HG02970 (cell line): Measurements from ENCODE around the gene RGS9BP.
A peak's percentile ranks its signal among the peaks of the same experiment; 100 is the strongest.

Experiments used
- ATAC-seq: cut with Tn5 transposase; IDR thresholded peaks from one replicate; pipeline ENCODE4 v1.9.1; 2021; ENCODE audit warnings: mild to moderate bottlenecking, moderate library complexity, moderate number of reproducible peaks; ENCODE audit not compliant: unreplicated experiment, low FRiP score

Gene RGS9BP

DNA sequence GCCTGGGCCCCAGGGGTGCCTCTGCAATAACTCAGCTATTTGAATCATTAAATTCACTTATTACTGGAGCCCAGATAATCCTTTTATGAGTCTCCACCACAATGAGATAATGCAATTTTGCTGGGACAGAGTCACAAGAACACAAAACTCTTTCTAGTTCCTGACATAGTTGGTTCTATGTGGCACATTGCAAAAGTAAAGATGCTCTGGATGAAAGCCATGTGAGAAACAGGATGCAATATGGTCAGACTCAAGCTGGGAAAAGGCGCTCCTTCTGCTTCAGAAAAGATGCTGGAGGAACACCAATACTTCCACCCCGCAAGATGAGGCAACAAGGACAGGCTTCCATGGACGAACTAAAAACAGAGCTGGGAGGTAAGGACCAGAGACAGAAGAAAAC is 6.3 kb upstream of the RGS9BP start:
- no peak for ATAC-seq

DNA sequence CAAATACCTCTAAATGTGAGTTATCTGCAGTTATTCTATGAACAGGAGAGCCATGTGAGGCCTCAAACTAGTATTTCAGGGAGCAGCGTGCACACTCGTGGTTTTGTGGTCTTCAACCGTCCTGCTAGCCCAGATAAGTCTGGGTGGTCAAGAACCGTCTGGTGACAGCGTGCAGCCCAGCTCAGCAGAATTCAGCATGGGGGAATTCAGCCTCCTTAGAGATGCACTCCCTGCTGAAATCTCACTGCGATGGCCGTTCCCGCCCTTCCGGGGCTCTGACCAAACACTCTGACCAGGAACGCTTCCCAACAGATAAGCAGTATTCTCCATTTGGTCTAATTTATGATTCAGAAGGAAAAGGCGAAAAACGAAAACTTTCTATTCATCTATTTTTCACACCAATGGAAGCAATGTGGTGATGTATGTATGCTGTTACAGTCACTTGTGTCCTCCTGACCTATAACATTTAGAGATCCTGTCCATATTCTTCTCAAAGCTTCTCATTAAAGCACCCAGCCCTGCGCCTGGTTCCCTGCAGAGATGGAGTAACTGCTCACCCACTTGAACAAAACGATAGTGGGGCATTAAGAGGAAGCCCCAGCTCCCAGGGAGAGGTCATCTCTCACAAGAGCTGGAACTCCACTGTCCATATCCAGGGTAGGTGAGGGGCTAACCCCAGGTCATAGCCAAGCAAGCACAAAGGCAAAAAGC is 3.6 kb upstream of the RGS9BP start:
- no peak for ATAC-seq

DNA sequence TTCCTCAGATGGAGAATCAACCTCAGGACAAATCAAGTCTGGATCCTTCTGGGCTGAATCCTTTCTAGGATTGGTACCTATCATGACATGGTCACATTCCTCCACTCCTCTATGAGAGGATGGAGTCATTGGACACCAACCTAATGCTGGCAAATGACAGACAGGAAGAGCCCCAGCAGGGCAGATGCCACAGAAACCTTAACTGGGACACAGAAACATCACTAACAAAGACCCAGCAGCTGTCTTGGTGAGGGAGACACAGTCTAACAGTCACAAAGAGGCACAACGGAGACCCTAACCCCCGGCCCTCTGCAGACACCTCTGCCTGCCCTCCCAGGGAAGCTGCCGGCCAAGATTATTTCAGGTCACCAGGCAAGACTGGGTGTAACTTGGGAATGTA is 2.8 kb upstream of the RGS9BP start:
- no peak for ATAC-seq

DNA sequence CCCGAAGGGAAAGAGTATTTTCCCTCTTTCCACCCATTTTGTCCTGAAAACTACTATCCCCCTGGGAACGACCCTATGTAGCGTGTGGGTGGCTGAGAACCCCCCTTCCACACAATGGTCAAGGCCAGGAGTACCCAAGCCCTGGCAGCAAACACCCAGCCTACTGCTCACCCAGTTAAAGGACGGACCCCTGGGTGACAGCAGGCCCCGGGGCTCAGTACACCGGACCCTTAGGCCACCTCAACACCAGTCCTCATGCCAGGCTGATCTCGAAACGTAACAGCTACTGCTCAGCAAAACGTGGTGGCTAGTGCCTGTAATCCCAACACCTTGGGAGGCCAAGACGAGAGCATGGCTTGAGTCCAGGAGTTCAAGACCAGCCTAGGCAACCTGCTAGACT is 2.1 kb upstream of the RGS9BP start:
- no peak for ATAC-seq

- no peak for ATAC-seq
Observed at GRCh38 chr19:32674153-32674930, 1.3 kb upstream of the RGS9BP start.

- ATAC-seq, result peak; percentile 98
Observed at GRCh38 chr19:32674931-32675719, 523 bp upstream of the RGS9BP start, which contains the start of gene ANKRD27. TSS of gene ANKRD27 (minus strand) at chr19:32675180. CDS start at chr19:32659015, 16,165 bp downstream.

GRCh38 chr19:32676186-32676894 is 692 bp downstream of the RGS9BP start:
- no peak for ATAC-seq

- ATAC-seq, result no peak
Observed at GRCh38 chr19:32676895-32677359, 1.3 kb downstream of the RGS9BP start.

DNA sequence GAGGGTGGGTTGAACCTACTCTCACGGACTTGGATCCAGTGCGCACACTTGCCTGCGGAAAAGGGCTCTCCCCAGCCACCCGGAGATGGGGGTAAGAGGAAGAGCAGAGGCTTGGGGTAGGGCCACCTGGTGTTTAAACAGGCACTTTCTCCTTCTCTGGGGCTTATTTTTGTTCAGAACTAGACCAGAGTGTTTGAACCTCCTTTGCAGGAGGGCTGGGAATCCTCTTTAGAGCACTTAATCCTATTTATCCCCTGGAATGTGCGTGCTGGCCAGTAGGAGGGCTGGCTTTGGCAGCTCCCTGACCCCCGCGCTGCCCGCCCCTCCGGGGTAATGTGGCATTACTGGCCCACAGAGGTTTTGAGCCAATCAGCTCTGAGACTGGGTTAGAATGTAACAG is 2.0 kb downstream of the RGS9BP start:
- ATAC-seq, result no peak

- ATAC-seq, result no peak
Observed at GRCh38 chr19:32680986-32681385, 5.3 kb downstream of the RGS9BP start.

DNA sequence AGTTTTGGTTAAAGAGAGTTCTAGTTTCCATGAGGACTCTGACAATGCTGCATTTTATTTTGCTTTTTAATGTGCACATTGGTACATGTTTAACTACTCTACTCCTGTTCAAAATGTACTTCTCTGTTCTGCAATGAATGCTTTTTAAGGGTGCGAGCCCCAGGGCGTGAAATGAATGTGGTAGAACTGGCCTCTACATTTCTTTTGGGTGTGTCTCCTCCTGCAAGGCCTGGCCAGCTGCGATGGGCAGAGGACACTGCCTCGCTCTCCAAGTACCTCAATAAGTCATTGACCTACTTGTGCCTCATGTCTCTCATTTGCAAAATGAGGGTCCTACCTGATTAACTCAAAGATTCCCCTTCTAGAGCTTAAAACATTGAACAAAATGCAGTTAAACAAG is 6.7 kb downstream of the RGS9BP start:
- no peak for ATAC-seq

GRCh38 chr19:32686847-32687475 is 11.3 kb downstream of the RGS9BP start:
- no peak for ATAC-seq

GRCh38 chr19:32687681-32688080 is 12.0 kb downstream of the RGS9BP start:
- no peak for ATAC-seq

DNA sequence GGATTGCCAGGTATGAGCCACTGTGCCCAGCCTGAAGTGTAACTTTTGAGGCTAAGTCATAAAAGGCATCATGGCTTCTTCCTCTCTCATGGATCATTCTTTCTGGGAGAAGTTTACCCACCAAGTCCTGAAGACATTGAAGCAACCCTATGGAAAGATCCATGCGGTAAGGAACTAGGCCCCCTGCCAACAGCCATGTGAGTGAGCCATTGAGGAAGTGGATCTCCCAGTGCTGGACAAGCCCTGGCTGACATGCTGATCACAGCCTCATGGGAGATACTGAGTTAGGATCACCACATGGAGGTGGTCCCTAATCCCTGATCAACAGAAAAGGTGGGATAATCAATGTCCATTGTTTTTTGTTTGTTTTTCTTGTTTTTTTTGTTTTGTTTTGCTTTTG is 12.7 kb downstream of the RGS9BP start:
- no peak for ATAC-seq

DNA sequence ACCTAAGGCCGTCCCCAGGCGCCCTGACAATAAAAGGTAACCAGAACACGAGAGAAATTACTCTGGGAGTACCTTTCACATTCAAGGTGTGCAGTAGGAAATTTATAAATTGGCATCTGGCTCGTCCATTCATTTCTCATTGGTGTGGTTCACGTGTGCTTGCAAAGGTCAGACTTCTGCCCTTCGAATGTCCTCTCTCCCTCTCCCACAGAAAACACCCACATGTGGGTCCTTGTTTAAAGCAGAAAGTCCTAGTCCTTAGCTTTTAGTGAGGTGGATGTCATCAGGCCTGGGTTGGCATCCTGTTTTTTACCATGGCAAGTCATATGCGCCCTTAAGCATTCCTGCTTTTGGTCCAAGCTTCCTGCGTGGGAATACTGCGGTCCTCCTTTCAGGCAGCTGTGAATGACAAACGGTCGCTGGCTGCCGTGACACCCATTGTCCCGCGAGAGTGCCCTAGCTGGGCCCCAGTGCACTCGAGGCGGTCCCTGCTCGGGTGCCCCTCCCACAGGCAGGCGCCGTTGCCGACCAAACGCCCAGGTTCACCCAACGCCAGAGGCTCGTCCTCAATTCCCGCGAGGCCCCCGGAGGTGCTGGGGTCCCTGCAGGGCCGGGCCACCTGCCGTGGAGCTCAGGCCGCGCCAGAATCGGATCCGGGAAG is 15.8 kb downstream of the RGS9BP start, which contains the start of gene NUDT19:
TSS of gene NUDT19 (plus strand) at position 531 of the 661 bp plus-strand sequence. CDS start 140 bp downstream, outside the sequence.
- ATAC-seq, result peak; percentile 77

DNA sequence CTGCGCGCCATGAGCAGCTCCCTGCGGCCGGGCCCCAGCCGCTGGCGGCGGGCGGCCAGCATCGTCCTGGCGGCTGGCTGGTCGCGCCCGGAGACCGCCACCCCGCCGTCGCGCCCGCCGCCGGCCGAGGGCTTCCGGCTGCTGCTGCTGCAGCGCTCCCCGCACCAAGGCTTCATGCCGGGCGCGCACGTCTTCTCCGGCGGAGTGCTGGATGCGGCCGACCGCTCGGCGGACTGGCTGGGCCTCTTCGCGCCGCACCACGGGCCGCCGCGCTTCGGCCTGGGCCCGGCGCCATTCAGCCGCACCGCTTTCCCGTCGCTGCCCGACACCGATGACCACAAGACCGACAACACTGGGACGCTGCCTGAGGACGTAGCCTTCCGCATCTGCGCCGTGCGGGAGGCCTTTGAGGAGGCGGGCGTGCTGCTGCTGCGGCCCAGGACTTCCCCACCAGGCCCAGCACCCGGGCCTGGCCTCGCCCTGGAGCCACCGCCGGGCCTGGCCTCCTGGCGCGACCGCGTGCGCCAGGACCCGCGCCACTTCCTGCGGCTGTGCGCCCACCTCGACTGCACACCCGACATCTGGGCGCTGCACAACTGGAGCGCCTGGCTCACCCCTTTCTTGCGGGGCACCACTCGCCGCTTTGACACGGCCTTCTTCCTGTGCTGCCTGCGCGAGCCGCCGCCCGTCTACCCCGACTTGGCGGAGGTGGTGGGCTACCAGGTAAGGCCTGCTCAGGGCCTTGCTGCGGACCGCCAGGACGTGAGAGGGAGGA is 16.5 kb downstream of the RGS9BP start:
- ATAC-seq, result peak; percentile 53

- ATAC-seq, result no peak
Observed at GRCh38 chr19:32692727-32693061, 17.0 kb downstream of the RGS9BP start.
